T-helper 1 cell treated with Interleukin-12 subunit alpha and Interleukin-12 subunit beta and Interleukin-4 antibody, amounts not matched to agents 30 μg/mL and 1 μg/mL, for 36 hours (primary cell): ENCODE measurements around the gene CFAP77.

ENCODE experiments used
- H3K27ac Mint-ChIP-seq: one replicate; pipeline ENCODE4 v1.8.0; 2021; ENCODE audit warnings: mild to moderate bottlenecking, mixed read lengths
- H3K27me3 Mint-ChIP-seq: one replicate; pipeline ENCODE4 v1.8.0; 2021; ENCODE audit warnings: low read depth, mixed read lengths
- H3K36me3 Mint-ChIP-seq: one replicate; pipeline ENCODE4 v1.8.0; 2021; ENCODE audit warnings: low read depth, mixed read lengths
- H3K4me1 Mint-ChIP-seq: one replicate; pipeline ENCODE4 v1.8.0; 2021; ENCODE audit warnings: low read depth, mixed read lengths
- H3K4me3 Mint-ChIP-seq: one replicate; pipeline ENCODE4 v1.8.0; 2021; ENCODE audit warnings: mild to moderate bottlenecking, moderate library complexity, mixed read lengths
- H3K9me3 Mint-ChIP-seq: one replicate; pipeline ENCODE4 v1.8.0; 2021; ENCODE audit warnings: mixed read lengths

CFAP77 gene

GRCh38 chr9:132591244-132591643, 181.2 kb downstream of the CFAP77 start:
- Mint-ChIP-seq H3K36me3 (peaks cover 3% of the 10 kb centered on the region), H3K4me1 (peaks cover under 1% of the 10 kb centered on the region), H3K9me3 (no peaks in the 10 kb centered on the region), H3K27me3 (peaks cover 51% of the 10 kb centered on the region), H3K4me3 (no peak overlapping the region), H3K27ac (no peak overlapping the region)

GRCh38 chr9:132591751-132592314, 181.8 kb downstream of the CFAP77 start:
- Mint-ChIP-seq H3K9me3 (no peaks in the 10 kb centered on the region), H3K4me3 (no peak overlapping the region), H3K27me3 (peaks cover 45% of the 10 kb centered on the region), H3K4me1 (no peaks in the 10 kb centered on the region), H3K27ac (no peak overlapping the region), H3K36me3 (peaks cover 3% of the 10 kb centered on the region)

- Mint-ChIP-seq H3K4me1 (no peaks in the 10 kb centered on the region), H3K36me3 (peaks cover 3% of the 10 kb centered on the region), H3K27ac (no peak overlapping the region), H3K9me3 (no peaks in the 10 kb centered on the region), H3K4me3 (no peak overlapping the region), H3K27me3 (peaks cover 42% of the 10 kb centered on the region)
Observed at GRCh38 chr9:132592451-132592850, 182.4 kb downstream of the CFAP77 start.

- Mint-ChIP-seq H3K4me3 (no peak overlapping the region), H3K27me3 (peaks cover 28% of the 10 kb centered on the region), H3K27ac (no peak overlapping the region), H3K36me3 (peaks cover 3% of the 10 kb centered on the region), H3K9me3 (no peaks in the 10 kb centered on the region), H3K4me1 (no peaks in the 10 kb centered on the region)
Observed at GRCh38 chr9:132594412-132594811, 184.4 kb downstream of the CFAP77 start.

- Mint-ChIP-seq H3K9me3 (no peaks in the 10 kb centered on the region), H3K27me3 (peaks cover 21% of the 10 kb centered on the region), H3K4me1 (no peaks in the 10 kb centered on the region), H3K4me3 (no peak overlapping the region), H3K27ac (no peak overlapping the region), H3K36me3 (peaks cover 6% of the 10 kb centered on the region)
Observed at GRCh38 chr9:132595319-132595718, 185.3 kb downstream of the CFAP77 start.

GRCh38 chr9:132596200-132596599, 186.2 kb downstream of the CFAP77 start:
- H3K9me3 Mint-ChIP-seq: no peaks in the 10 kb centered on the region
- H3K36me3 Mint-ChIP-seq: peaks cover 6% of the 10 kb centered on the region
- H3K4me3 Mint-ChIP-seq: no peak overlapping the region
- H3K27me3 Mint-ChIP-seq: peaks cover 15% of the 10 kb centered on the region
- H3K4me1 Mint-ChIP-seq: no peaks in the 10 kb centered on the region
- no peak overlapping the region for H3K27ac Mint-ChIP-seq

- peaks cover 6% of the 10 kb centered on the region for H3K36me3 Mint-ChIP-seq
- no peak overlapping the region for H3K27ac Mint-ChIP-seq
- H3K9me3 Mint-ChIP-seq: no peaks in the 10 kb centered on the region
- H3K4me1 Mint-ChIP-seq: peaks cover 2% of the 10 kb centered on the region
- H3K27me3 Mint-ChIP-seq: peaks cover 4% of the 10 kb centered on the region
- H3K4me3 Mint-ChIP-seq: no peak overlapping the region
Observed at GRCh38 chr9:132597073-132597775, 187.2 kb downstream of the CFAP77 start.

GRCh38 chr9:132600326-132600984, 190.4 kb downstream of the CFAP77 start:
- peaks cover 7% of the 10 kb centered on the region for H3K4me1 Mint-ChIP-seq

GRCh38 chr9:132602207-132602606, 192.2 kb downstream of the CFAP77 start:
- Mint-ChIP-seq H3K9me3 (no peaks in the 10 kb centered on the region), H3K27ac (no peak overlapping the region), H3K4me1 (peaks cover 7% of the 10 kb centered on the region), H3K4me3 (no peak overlapping the region), H3K27me3 (no peaks in the 10 kb centered on the region), H3K36me3 (peaks cover 7% of the 10 kb centered on the region)

More at GRCh38 chr9:132600326-132600984, 190.4 kb downstream of the CFAP77 start:
- H3K27me3 Mint-ChIP-seq: no peaks in the 10 kb centered on the region
- peaks cover 4% of the 10 kb centered on the region for H3K36me3 Mint-ChIP-seq
- H3K9me3 Mint-ChIP-seq: no peaks in the 10 kb centered on the region
- H3K27ac Mint-ChIP-seq: no peak overlapping the region
- no peak overlapping the region for H3K4me3 Mint-ChIP-seq

GRCh38 chr9:132605387-132605786, 195.4 kb downstream of the CFAP77 start:
- Mint-ChIP-seq H3K27ac (no peak overlapping the region), H3K9me3 (no peaks in the 10 kb centered on the region), H3K4me1 (peaks cover 7% of the 10 kb centered on the region), H3K4me3 (no peak overlapping the region), H3K36me3 (peaks cover 7% of the 10 kb centered on the region), H3K27me3 (no peaks in the 10 kb centered on the region)

- H3K27me3 Mint-ChIP-seq: no peaks in the 10 kb centered on the region
- H3K9me3 Mint-ChIP-seq: no peaks in the 10 kb centered on the region
- H3K36me3 Mint-ChIP-seq: peaks cover 12% of the 10 kb centered on the region
- no peak overlapping the region for H3K4me3 Mint-ChIP-seq
- peaks cover 7% of the 10 kb centered on the region for H3K4me1 Mint-ChIP-seq
- H3K27ac Mint-ChIP-seq: no peak overlapping the region
Observed at GRCh38 chr9:132606066-132606465, 196.1 kb downstream of the CFAP77 start.

GRCh38 chr9:132609184-132609583, 199.2 kb downstream of the CFAP77 start:
- no peaks in the 10 kb centered on the region for H3K9me3 Mint-ChIP-seq

GRCh38 chr9:132609829-132610228, 199.8 kb downstream of the CFAP77 start:
- no peaks in the 10 kb centered on the region for H3K27me3 Mint-ChIP-seq
- no peak overlapping the region for H3K27ac Mint-ChIP-seq
- H3K4me3 Mint-ChIP-seq: no peak overlapping the region
- H3K9me3 Mint-ChIP-seq: no peaks in the 10 kb centered on the region
- no peaks in the 10 kb centered on the region for H3K4me1 Mint-ChIP-seq
- peaks cover 17% of the 10 kb centered on the region for H3K36me3 Mint-ChIP-seq

More at GRCh38 chr9:132609184-132609583, 199.2 kb downstream of the CFAP77 start:
- no peak overlapping the region for H3K4me3 Mint-ChIP-seq
- H3K27ac Mint-ChIP-seq: no peak overlapping the region
- peaks cover 17% of the 10 kb centered on the region for H3K36me3 Mint-ChIP-seq
- no peaks in the 10 kb centered on the region for H3K4me1 Mint-ChIP-seq
- H3K27me3 Mint-ChIP-seq: no peaks in the 10 kb centered on the region

GRCh38 chr9:132610661-132611060, 200.7 kb downstream of the CFAP77 start:
- Mint-ChIP-seq H3K27me3 (no peaks in the 10 kb centered on the region), H3K9me3 (no peaks in the 10 kb centered on the region), H3K4me1 (no peaks in the 10 kb centered on the region), H3K4me3 (no peak overlapping the region), H3K27ac (no peak overlapping the region), H3K36me3 (peaks cover 17% of the 10 kb centered on the region)

GRCh38 chr9:132614324-132614723, 204.3 kb downstream of the CFAP77 start:
- peaks cover 8% of the 10 kb centered on the region for H3K4me1 Mint-ChIP-seq
- H3K4me3 Mint-ChIP-seq: no peak overlapping the region
- peaks cover 27% of the 10 kb centered on the region for H3K36me3 Mint-ChIP-seq
- no peaks in the 10 kb centered on the region for H3K9me3 Mint-ChIP-seq
- no peak overlapping the region for H3K27ac Mint-ChIP-seq
- H3K27me3 Mint-ChIP-seq: no peaks in the 10 kb centered on the region
